DMS 273 treated with DMSO at 0.1 percent for 48 hours (cell line): ENCODE measurements around the gene CH25H.
"Not testable (repeated sequence)": the region's sequence is repeated elsewhere in the genome, so short reads cannot be mapped to it uniquely, and the experiment has no call there.

Experiments
- DNase-seq: peaks from one replicate; lab custom pipeline; 2025; lab: John Stamatoyannopoulos, UW

Gene CH25H

DNA sequence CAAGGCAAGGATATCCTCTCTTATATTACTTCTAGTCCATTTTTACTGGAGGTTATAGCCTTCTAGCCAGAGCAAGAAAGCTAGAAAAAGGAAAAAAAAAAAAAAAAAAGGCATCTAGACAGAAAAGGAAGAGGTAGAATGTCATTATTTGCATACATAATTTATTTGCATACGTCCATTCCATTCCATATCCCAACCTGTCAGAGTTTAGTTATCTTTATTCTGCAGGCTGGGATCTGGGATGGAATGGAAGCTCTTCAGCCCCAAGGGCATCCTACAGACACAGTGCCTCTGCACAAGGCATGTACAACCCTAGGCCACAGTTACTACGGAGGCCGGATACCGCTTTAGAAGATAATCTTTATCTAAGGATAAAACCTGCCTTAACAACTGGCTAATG is 9.6 kb downstream of the CH25H start:
- no peak for DNase-seq

DNA sequence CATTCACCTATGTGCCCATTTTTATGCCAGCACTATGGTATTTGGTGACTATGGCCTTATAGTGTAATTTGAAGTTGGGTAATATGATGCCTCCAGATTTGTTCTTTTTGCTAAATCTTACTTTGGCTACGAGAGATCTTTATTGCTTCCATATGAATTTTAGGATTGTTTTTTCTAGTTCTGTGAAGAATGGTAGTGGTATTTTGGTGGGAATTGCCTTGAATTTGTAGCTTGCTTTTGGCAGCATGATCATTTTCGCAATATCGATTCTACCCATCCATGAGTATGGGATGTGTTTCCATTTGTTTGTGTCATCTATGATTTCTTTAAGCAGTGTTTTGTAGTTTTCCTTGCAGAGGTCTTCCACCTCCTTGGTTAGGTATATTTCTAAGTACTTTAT is 15.8 kb downstream of the CH25H start:
- not testable (repeated sequence) for DNase-seq

DNA sequence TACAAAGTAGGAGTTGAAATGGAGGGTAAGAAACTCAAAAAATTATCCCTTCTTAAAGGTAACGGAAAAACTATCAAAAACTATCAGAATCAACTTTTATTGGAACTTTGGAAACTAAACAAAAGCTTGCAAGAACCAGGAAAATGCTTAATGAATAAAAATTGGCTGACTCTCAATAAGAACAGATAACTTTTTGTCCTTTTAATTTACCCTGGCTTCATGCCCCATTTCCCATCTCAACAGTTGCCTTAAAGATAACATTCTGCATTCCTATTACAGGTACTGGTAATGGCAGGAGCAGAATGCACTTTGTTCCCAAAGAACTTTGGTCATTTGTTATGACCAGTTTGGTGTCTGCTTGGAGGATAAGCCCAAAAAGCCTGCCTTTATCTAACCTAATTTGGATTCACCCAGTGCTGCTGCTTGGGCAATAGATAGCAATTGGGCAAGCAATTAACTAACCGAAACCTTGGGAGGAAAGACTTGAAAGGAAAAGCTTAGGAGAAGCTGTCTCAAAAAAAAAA is 17.8 kb downstream of the CH25H start:
- DNase-seq = no peak

DNA sequence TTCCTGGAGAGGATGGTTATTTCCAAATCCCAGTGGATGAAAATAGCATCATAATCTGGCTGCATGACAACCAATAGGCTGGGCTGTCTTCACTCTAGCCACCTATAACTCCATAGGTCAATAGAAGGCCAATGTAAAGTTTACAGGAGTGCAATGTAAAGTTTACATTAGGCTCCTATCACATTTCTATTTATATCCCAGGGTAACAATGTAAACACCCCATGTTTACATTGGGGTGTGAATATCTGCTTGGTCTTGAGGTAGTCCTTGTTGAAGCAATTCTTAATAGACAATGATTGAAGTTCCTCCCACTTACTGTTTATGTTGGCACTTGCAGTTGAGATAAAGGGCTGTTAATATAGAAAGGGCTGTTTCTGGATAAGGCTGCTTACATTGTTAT is 21.5 kb downstream of the CH25H start:
- no peak for DNase-seq

DNA sequence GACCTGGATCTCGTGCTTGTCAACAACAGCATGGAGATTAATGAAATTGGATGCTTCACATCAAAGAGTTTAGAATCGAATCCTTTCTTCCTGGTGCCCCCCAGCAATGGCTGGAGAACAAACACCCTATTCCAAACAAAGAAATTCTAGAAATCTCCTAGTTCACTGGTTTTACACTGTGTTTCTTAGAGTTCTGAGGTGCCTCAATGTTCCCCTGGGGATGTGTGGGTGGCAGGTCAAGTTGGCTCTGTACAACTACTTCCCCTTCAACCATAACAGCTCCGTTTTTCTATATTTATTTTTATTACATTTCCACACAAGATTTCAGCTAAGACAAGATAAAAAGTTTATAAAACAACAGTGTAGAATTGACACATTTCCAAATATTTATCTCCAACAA is 22.5 kb downstream of the CH25H start:
- DNase-seq = no peak

DNA sequence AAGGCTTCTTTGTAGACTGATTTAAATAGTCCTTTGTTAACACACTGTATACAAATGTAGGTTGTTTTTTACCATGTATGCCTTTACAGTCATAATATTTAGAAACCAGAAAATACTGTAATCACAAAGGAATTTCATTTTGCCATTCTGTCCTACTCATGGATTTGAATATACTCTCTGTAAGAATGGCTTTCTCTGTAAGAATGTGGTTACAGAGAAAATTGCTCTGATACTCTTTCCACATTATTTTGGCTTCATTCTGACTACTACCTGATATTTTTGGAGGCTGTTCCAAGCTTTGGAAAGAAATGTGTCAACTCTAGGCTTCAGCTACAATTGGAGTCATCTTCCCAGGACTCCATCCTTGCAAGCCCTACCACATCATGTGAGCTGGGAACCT is 23.5 kb downstream of the CH25H start:
- no peak for DNase-seq

DNA sequence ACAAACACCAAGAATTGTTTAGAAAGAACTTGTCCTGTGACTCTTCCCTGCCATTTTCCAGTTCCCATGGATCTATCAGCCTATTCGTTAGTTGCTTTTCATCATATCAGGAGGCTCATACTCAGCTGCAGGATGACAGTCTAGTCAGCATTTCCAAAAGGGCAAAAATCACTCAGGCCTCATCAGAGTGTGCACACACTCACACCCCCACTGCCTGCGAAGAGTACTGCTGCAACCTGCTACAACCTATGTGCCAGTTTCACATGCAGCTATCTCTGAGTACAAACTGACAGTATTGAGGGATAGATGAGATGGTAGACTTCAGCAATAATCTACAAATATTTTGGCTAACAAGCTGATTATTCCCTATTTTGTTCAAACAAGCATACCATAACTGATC is 24.2 kb downstream of the CH25H start:
- DNase-seq = no peak

DNA sequence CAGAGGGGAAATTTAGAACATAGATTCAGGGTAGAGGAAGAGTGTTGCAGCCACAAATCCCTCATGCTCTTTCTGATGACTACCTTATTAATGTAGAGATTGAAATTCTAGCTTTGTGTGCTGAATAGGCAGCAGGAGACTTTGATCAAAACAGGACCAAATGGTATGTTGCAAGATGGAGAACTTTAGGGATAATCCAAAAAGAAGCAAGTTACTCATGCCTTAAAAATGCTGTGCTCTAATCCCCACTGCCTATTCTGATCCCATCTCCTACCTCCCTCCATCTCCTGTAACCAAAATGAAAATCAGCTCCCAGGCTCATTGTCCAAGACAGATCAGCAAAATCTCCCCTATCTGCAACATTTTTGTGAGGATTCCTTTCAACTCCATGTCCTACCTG is 31.3 kb downstream of the CH25H start:
- DNase-seq = no peak

DNA sequence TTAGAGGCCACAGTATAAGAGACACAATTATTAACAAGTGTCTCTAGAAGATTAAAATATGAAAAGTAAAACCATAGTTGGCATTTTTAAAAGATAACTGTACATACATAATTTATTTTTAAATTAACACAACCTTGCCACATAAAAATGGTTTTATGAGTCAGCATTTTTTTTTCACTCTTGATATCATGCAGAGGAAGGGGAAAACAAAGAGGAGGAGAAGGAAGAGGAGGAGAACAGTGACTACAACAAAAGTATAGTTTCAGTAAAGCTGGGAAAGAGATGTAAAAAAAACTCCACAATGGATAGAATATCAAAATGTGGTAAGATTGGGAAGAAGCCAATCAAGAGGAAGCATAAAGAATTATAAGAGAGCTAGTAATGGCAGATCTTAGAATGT is 34.0 kb downstream of the CH25H start:
- no peak for DNase-seq

DNA sequence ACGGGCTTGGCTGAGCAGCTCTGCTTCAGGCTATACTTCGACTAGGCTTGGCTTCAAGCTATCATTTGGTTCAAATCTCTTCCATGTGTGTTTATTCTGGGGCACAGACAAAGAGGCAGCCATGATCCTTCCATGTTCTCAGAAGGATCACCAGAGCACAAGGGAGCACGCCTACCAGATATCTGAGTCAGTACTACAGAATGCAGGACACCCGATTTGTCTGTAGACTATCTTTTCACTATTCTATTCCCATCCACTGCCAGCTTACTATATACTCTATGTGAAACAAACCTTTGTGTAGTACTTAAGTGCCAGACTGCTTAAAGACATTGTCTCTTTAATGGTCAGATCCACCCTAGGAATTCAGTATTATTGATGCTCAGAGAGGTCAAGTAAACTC is 35.1 kb downstream of the CH25H start:
- DNase-seq = no peak

DNA sequence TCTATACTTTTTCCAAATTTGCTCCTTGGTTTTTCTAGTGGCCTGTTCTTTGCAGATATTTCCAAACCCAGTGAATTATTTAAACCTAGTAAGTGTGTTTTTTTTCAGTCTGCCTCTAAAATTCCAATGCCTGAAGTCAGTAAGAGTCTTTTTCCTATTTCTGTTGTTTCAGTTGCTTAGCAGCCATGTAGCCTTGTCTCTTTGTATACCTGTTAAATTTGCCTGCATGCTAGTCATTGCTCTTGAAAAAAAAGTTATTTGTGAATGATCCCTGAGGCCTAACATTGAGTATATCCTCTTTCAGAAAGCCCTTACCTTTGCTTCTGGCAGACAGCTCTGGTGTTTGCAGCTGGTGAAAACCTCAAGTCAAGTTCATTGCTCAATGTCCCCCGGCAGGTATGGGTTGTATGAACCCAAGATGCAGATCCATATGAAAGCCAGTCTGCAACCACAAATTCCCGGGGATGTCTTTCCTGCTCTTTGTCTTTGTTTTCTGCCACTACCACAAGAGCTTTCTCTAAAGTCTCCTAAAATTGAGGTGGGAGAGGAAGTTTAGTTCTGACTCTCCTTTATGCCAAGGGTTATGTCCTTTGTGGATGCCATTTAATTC is 35.7 kb downstream of the CH25H start:
- no peak for DNase-seq

DNA sequence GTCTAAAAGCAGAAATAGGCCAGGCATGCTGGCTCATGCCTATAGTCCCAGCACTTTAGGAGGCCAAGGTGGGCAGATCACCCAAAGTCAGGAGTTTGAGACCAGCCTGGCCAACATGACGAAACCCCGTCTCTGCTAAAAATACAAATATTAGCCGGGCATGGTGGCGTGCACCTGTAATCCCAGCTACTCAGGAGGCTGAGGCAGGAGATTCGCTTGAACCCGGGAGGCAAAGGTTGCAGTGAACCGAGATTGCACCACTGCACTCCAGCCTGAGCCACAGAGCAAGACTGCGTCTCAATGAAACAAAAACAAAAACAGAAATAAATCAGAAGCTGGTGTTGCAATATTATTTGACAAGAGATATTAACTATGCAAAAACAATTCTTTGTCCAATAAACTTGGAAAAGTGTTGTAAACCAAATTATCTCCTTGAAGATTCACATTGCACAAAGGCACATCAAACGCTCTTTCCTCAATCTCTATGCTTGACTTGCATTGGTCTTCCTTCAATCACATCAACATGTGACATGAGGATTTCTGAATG is 38.7 kb downstream of the CH25H start:
- not testable (repeated sequence) for DNase-seq

DNA sequence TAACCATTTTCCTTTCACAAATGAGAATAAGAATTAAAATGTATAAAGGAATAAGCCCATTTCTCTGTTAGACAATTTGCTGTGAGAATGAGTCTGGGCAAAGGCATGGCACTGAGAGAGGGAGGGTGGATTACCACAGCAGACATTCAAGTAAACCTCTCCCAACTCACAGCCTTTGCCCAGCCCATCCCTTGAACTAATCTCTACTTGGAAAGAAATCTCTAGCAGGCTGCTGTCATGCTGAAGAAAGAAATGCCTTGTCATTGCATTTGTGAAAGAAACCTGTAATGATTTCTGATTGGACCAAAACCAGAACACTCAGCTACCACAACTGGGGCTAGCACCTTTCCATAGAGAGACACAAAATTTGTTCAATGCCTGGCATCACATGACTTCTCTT is 39.2 kb downstream of the CH25H start:
- DNase-seq = no peak

DNA sequence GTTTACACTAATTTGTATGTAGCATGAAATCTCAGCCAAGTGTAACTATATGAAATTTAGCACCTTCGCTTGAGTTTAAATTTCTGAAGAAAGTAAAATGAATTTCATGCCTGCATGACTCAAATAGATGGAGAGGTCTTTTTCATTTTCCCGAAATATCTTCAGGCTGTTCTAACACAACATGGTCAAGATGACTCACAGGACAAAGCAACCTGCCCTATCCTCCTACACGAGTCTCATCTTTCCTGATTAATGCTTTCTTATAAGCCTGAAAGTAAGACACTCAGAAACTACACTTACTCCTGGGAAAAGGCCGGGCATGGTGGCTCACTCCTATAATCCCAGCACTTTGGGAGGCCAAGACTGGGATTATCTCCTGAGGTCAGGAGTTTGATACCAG is 41.2 kb downstream of the CH25H start:
- DNase-seq = no peak

DNA sequence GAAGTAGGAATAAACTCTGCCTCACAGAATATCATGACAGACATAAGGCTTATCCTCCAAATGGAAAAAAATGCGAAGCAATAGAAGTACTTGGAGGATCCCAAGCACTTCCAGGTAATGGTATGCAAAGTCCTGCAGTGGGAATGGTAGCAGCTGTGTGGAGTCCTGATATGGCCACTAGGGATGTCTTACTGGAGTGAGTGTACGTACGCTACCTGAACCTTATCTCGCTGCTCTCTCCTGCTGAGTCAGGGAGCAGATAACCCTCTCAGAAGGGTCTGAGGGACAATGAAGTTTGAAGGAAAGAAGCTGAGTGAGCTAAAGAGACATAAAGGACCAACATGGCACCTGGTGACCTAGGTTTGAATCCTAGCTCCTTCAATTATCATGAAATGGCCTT is 42.2 kb downstream of the CH25H start:
- DNase-seq = no peak

DNA sequence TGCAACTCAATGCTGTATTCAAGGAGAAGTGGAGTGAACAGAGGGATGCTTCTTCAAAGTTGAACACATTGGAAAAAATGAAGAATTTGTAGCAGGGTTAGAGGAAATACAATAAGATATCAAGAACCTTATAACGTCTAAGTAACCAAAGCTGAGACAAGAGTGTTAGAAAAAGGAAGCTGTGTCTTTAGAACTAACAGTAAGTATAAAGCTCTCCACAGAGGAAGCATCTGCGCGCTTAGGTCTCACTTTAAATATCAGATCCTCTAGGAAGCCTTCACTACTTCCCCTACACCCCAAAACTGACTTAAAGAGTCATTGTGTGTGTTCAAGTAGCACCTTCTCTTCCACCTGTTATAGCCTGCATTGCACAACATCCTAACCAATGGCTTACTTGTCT is 43.0 kb downstream of the CH25H start:
- DNase-seq = no peak

DNA sequence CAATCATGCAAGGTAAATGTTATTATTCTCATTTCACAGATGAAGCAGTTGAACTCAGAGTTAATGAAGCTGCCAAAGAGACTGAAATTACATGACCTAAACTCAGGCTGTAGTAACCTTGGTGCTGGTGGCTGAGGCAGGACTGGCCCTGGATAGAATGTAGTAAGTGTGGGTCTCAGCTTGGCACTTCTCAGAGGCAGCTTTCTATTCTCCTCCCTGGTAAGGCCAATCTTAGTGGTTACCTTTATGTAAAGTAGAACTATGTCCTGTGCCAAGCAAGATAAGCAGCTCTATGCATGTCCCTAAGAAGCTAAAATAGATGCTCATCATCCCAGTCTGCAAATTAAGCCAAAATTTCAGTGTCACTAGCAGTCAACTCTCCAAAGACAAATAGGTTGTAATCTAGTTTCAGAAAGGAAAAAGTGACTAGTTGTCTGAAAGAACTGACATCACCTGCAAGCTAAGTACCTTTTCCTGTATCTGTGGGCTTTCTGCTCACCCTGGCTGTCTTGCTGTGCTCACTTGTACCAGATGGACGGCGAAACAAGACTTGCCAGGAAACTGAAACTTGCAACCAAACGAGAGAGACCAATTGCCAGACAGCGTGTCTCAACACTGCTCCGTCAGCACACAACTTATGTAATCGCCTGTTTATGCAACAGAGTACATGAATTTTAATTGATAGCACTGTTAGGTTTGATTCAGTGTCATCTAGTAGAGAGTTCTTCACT is 43.7 kb downstream of the CH25H start:
- DNase-seq = no peak

DNA sequence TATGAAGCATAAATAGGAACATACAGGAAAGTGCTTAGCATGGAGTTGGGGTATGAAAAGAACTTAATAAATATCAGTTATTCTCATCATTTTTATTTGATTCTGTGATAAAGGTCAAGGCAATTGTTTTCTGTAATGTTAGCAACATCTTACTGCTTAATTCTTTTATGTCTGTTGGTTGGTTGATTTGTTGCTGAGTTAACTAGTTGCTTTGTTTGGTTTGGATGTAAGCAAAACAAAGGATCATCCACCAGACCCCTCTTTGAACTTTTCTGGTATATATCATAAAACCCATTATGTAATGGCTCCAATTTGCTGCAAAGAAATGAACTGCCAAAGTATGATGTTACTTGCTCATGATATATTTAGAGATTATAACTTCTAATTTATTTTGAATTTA is 44.5 kb downstream of the CH25H start:
- no peak for DNase-seq

DNA sequence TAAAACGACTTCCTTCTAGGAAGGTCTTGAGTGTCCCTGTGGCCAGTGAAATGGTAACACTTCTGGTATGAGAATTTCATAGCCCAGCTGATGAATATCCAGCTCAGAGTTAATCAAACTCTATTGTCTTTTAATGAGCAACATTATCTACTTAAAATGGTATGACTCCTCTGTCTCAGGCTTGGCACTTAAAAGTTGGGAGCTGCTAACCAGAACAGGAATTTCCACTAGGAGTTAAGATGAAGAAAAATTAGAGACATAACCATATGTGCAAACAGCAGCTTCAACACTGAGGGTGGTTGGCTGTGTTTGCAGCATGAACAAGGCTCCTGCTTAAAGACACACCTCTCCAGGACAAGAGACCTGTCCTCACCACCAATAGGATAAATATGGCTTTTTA is 46.8 kb downstream of the CH25H start:
- DNase-seq = no peak

DNA sequence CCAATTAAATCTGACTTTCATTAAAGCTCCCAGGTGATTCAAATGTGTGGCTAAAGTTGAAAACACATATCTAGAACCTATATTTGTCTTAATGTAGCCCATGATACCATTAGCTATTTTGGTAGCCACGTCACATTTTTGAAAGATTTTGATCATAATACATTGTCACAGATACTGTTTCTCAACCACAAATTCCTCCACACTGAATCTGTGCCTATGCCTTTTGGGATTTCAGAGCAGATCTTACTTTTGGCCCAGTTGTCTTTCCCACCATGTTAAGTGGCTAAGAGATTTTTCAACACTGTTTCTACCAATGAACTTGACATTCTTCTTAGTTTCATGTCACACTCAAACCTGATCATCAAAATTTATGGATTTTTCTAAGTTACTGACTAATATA is 47.4 kb downstream of the CH25H start:
- no peak for DNase-seq

DNA sequence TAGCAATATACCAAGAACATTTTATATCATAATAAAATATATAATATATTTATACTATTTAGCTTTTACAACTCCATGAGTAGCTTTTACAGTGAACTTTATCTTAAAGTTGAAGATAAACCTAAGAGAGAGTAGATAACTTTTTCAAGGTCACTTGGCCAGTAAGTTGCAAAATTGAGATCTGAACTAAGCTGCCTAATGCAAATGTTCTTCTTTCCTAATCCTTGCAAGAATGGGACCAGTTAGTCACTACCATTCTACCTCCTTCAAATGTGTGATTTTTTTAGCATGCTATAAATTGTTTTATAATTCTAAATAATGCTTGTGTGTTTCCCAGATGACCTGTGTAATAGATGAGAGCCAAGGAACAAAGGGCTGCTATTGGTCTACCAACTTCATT is 47.8 kb downstream of the CH25H start:
- no peak for DNase-seq

DNA sequence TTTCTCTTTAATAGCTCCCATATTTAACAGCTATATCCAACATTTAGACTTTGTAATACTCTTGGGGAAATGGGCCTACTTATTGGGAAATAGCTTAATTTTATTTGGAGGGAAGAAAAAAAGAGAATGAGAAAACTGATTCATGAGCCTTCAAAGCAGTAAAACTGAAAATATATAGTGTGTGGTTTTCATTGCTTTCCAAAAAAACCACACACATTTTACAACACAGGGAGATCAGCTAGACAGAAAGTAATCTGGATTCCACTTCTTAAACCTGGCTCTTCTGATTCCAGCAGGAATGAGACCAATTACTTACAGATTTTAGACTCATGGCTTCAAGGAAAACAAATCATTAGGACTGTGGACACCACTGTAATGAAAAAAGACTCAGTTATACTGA is 48.7 kb downstream of the CH25H start:
- no peak for DNase-seq

DNA sequence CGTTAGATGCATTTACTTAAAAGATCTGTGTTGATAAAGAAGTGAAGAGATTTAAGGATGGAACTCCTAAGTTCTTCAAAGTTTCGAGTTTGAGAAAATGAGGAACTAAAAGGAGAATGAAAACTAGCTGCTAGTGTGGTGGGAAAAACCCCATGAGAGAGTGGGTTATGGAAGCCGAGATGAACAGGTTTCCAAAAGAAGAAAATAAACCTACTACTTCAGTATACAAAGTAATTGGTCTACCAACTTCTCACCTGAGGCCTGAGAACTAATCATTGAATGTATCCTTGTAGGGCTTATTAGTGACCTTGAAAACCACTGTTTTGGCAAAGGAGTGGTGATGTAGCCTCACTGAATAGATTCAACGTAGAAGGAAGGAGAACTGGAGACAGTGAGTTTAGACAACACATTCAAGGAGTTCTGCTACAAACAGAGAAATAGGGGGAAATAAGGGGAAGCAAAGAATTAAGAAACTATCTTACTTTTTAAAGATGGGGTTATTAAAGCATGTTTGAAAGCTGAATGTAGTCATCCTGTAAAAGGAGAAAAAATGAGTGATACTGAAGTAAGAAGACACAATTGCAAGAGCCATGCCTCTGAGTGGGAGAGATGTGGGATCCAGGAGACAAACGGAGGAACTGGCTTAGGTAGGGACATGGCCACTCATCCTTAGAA is 50.8 kb downstream of the CH25H start:
- DNase-seq = no peak
